ENCODE data around the gene NR3C2.

NR3C2 gene

GRCh38 chr4:148420397-148420796 lies 21.8 kb downstream of the NR3C2 start:
- no peak for DNase-seq (ENCODE audit: low spot score)
- TF ChIP-seq CTCF (IDR thresholded peaks at IDR 0.05; ENCODE audit: extremely low read depth, missing control alignments) = no peak

- TF ChIP-seq CTCF (IDR thresholded peaks at IDR 0.05; ENCODE audit: extremely low read depth, missing control alignments) = no peak
- no peak for DNase-seq (ENCODE audit: low spot score)
Observed at GRCh38 chr4:148415500-148415899, 26.7 kb downstream of the NR3C2 start.

- DNase-seq (ENCODE audit: low spot score) = no peak
- no peak for TF ChIP-seq CTCF (IDR thresholded peaks at IDR 0.05; ENCODE audit: extremely low read depth, missing control alignments)
Observed at GRCh38 chr4:148412460-148412994, 29.7 kb downstream of the NR3C2 start.

GRCh38 chr4:148405161-148405893 lies 36.9 kb downstream of the NR3C2 start:
- no peak for TF ChIP-seq CTCF (IDR thresholded peaks at IDR 0.05; ENCODE audit: extremely low read depth, missing control alignments)
- DNase-seq (ENCODE audit: low spot score) = no peak

GRCh38 chr4:148398988-148399387 lies 43.2 kb downstream of the NR3C2 start:
- DNase-seq (ENCODE audit: low spot score) = no peak
- TF ChIP-seq CTCF (IDR thresholded peaks at IDR 0.05; ENCODE audit: extremely low read depth, missing control alignments) = no peak

GRCh38 chr4:148397771-148398170 lies 44.4 kb downstream of the NR3C2 start:
- no peak for TF ChIP-seq CTCF (IDR thresholded peaks at IDR 0.05; ENCODE audit: extremely low read depth, missing control alignments)

GRCh38 chr4:148396986-148397673 lies 45.1 kb downstream of the NR3C2 start:
- DNase-seq (ENCODE audit: low spot score) = no peak
- TF ChIP-seq CTCF (IDR thresholded peaks at IDR 0.05; ENCODE audit: extremely low read depth, missing control alignments) = no peak

More at GRCh38 chr4:148397771-148398170, 44.4 kb downstream of the NR3C2 start:
- no peak for DNase-seq (ENCODE audit: low spot score)
